Activated CD4-positive, alpha-beta T cell treated with anti-CD3 and anti-CD28 coated beads, Interleukin-2, amount 50 U/mL, for 16 hours (primary cell): ENCODE measurements around the gene WDR7.
A peak's percentile ranks its signal among the peaks of the same experiment; 100 is the strongest.

Source experiments
- DNase-seq: peaks from one replicate; pipeline ENCODE4 v3.0.0-alpha.2; 2020

The WDR7 gene

DNA sequence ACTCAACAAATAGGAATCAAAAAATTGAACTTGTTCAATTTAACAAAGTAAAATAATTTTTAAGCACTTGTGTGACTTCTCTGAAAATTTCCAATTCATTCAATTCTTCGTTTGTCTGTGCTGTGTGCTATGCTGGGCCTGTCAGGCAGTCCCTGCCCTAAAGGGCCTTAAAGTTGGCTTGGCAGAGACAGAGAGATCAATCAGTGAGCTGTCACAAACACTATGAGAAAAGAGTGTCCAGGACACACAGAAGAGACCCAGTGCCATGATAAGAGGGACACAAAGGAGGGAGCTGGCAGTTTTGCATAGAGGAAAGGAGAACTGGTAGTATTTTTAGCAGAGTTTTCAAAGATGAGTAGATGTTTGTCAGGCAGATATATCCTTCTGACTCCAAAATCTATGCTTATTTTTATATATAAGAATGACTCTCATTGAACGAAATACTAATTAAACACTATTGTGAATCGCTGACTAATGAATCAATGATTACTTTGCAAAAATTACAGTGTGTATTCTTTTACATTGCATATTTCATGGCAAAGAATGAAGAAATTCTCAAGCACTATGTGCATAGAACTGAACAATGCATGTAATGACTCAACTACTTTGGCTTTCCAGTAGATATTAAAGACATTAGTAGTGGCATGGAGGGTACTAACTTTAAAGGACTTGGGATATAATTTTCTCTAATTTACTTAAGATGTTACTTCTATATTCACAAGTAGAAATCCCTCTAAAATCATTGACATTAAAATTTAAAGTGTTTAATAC is 302.5 kb downstream of the WDR7 start:
- no peak for DNase-seq

GRCh38 chr18:56955490-56955889 is 304.3 kb downstream of the WDR7 start:
- DNase-seq, result no peak

- no peak for DNase-seq
Observed at GRCh38 chr18:56959120-56959519, 308.0 kb downstream of the WDR7 start.

- DNase-seq, result no peak
Observed at GRCh38 chr18:56962322-56962721, 311.2 kb downstream of the WDR7 start.

- no peak for DNase-seq
Observed at GRCh38 chr18:56967035-56967434, 315.9 kb downstream of the WDR7 start.

- DNase-seq, result no peak
Observed at GRCh38 chr18:56973487-56973886, 322.3 kb downstream of the WDR7 start.

DNA sequence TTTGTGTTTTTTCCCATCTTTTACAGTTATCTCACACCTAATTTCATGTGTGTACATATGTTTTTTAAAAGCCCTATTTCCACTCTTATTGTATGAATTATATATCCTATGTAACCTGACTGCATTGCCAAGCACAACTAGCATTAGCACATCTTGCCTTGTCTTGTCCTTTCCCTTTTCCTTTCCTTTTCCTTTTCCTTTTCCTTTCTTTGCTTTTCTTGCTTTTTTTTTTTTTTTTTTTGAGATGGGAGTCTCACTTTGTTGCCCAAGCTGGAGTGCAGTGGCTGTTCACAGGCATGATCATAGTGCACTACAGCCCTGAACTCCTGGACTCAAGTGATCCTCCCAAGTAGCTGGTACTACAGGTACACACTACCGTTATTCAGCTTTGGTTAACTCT is 323.0 kb downstream of the WDR7 start:
- no peak for DNase-seq

- no peak for DNase-seq
Observed at GRCh38 chr18:56975276-56975675, 324.1 kb downstream of the WDR7 start.

DNA sequence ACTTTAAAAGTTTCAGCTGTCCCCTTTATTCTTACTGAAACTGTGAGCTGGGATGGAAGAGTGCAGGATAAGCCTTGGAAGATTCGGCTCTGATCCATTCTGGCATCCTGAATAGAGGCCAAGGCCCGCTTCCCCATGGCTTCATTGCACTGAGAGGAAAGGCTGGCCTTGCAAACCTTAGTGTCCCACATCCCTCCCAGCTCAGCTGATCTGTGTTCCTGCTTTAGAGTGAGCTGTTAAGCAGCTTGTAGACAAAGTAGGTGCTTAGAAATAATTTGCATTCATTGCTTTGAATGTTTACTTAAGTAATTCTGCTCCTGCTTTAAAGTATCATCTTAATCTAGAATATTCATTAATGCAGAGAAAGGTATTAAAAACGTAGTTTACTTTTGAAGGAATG is 326.1 kb downstream of the WDR7 start:
- no peak for DNase-seq

DNA sequence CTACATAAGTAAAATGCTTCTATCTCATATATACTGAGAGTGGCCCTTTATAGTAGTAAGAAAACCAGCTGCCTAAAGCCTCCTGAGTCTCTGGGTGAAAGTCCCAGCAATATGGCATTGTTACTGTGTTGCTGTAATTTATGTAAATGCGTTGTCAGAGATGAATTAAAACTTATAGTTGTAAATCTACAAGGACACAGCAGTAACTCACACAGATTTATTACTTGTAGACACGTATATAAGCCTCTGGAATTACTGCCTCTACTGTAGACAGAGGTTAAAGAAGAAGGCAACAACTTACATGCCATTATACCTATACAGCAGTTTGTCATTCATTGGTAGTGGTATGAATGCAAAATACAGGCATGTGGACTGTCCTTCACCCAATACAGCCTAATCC is 326.6 kb downstream of the WDR7 start:
- DNase-seq, result no peak

- DNase-seq, result no peak
Observed at GRCh38 chr18:56980151-56980550, 329.0 kb downstream of the WDR7 start.

DNA sequence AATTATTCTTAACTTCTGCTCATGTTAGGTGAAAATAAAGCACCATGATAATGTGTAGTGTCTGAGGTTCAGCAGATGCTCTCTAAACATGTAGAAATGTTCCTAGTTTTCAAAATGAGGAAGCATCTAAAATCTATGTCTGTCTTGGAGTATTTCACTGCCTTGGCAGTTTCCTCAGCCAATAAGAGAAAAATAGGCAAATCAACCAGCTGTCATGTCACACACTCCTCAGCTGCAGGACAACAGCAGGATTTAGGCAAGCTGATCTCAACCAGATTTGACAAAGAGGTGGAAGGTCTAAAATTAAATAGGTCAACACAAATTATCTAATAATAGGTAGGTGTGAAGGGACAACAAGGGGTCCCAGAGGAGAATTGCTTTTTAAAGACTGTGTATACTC is 331.6 kb downstream of the WDR7 start:
- DNase-seq, result no peak

- DNase-seq, result no peak
Observed at GRCh38 chr18:56983275-56983992, 332.3 kb downstream of the WDR7 start.

DNA sequence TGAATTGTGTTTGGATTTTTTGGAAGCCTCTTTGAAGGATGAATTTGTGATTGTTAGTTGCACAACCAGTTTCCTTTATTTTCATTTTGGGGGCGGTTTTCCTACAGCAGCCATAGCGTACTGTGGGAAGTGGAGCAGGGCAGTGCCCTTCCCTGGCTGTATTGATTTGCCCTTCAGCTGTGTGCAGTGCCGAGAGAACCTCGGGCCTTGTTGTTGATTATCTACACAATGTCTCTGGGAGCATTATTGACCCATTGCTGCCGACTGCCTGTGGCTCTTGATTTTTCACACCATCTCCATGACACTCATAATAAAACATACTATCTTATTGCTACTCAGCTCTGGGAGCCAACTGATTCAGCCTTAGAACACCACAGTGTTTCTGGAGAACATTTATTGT is 333.6 kb downstream of the WDR7 start:
- no peak for DNase-seq

GRCh38 chr18:56986829-56987228 is 335.7 kb downstream of the WDR7 start:
- no peak for DNase-seq

GRCh38 chr18:56987236-56987635 is 336.1 kb downstream of the WDR7 start:
- DNase-seq, result no peak

DNA sequence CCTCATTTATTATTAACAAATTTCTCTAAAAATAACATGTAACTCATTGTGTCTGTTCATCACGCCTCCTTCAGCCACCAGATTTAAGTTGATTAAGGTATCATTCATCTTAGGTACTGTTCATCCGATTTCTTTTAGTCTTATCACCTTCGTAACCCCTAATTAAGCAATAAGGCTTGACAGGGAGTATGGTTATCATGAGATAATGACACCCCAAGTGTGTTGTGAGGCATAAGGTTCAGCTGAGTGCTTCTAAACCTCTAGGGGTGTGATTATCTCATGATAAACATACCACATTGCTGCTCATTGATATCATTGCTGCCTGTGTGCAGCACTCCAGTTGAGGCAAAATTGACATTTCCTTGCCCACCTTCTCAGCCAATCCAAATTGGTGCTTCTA is 336.9 kb downstream of the WDR7 start:
- no peak for DNase-seq

- no peak for DNase-seq
Observed at GRCh38 chr18:56990678-56991077, 339.5 kb downstream of the WDR7 start.

DNA sequence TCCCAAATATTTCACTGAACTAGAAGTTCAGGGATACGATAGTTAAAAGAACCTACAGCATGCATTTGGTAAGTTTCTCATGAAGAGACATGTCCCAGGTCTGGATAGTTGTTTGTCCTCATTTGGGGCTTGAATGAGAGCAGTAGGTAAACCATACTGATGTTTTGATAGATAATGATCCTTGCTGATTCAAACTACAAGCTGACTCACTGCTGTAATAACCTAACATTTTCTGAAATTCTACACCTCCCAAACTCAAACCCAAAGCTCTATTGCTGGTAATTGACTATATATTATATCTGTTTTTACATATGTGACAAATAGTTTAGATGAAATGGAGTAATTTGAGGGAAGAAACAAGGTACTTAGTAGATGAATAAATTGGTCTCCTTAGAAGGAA is 341.6 kb downstream of the WDR7 start:
- peak; percentile 63 for DNase-seq

GRCh38 chr18:56995579-56996188 is 344.5 kb downstream of the WDR7 start:
- DNase-seq, result no peak

DNA sequence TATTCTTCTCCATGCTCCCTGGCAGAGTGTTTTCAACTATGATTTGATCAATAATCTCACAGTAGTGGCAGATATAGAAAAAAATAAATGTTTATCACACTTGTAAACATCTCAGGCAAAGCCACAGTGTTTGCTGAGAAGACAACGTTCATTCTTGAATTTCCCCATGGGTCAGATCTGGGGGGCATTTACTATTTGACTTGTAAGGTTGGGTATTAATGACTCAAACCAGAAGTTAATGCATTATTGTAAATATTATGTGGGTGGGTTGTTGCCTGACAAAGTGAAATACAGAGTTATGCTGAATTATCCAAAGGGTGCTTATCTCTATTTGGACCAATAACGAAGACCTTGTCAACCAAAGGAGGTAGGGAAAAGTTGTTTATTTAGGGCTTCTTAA is 346.0 kb downstream of the WDR7 start:
- DNase-seq, result no peak

DNA sequence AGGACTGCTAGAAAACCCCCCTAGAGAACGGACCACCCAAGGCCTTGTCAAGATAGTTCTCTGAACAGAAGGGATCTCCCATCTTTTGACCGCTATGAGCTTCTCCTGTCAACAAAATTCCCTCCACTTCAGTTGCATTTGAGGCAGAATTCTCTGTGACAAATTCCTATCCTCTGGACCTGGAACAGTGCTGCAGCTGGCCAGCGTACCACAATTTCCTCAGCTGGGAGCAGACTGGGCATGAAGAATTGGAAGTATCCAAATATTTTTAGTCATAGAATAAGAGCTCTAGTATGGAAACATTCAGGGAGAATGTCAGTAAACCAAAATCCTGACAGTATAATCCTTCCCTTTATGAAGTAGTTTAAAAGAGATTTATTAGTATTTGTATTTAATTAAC is 348.7 kb downstream of the WDR7 start:
- DNase-seq, result no peak

DNA sequence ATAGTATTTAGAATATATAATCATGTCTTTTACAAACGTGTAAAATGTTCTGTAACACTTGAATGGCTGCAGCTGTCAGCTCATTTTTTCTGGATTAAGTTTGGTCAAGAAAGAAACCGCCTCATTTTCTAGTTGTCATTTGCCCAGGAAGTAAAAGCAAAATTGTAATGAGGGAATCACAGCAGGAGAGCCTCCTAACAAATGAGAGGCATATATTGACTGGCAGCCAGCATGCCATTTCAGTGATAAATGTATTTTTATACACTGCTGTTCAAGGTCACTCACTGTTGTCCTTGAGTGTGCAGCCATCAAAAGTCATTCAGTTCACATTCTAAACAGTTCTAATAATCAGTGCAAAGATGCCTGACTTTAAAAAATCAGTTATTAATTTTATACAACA is 351.5 kb downstream of the WDR7 start:
- no peak for DNase-seq

DNA sequence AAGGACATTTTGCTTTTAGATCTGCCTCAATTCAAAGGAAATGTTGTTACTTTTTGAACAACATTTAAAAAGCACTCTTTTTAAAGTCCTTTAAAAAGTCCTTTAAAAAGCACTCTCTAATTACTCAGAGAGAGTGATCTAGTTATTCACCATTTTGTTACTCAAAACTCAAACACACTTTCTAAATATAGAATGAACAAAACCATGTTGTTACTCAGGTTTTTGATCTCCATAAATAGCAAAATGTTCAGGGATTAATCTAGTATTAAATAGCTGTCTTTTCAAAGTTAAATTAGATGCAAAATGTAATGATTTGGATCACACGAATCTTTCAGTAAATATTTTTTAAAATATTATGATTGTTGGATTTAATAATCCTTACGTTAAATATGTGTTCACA is 352.2 kb downstream of the WDR7 start:
- DNase-seq, result no peak
